HG02885 (cell line): ENCODE measurements around the gene CFAP298.
"Not testable (repeated sequence)": the region's sequence is repeated elsewhere in the genome, so short reads cannot be mapped to it uniquely, and the experiment has no call there.

Experiments
- ATAC-seq: cut with Tn5 transposase; IDR thresholded peaks from one replicate; pipeline ENCODE4 v1.9.1; 2021; ENCODE audit warnings: mild to moderate bottlenecking; ENCODE audit not compliant: unreplicated experiment, poor library complexity

The CFAP298 gene

DNA sequence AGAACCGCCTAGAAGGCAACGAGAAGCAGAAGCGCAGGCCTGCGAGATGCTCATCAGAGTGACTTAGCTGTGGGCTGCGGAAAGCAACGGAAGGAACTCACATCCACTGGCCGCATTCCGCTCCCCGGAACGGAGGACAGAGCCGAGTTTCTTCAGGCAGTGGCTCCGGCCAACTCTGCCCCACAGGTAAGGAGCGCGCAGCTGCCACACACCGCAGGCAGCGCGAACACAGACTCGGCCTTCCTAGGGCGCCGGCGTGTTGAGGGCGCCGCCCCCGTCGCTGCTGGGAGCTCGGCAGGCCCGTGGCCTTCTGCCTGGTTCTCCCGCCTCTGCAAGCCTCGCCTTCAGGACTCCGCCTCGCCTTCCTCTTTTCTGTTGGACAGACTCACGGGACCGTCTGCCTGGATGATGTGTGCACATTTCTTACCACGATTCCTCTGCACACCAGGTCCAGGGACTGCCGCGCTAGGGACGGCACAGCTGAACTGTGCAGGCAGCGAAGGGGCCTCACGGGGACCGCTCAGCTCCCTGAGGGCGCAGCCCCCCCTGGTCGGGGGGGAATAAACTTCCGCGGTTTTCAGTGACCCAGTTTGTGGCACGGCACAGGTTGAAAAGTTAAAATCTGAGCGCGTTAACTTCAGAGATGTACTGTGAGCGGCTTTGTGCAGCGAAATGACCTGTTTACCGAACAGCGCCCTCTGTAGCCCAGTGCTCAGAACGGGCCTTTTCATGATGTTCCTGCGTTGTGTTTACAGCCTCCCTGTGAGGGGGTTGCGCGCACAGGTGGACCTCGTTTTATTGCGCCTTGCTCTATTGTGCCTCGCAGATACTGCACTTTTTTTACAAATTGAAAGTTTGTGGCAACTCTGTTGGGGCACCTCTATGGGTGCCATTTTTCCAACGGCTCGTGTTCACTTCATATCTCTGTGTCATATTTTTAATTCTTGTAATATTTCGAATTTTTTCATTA lies 42.6 kb downstream of the CFAP298 start:
- ATAC-seq, result peak; percentile 86

DNA sequence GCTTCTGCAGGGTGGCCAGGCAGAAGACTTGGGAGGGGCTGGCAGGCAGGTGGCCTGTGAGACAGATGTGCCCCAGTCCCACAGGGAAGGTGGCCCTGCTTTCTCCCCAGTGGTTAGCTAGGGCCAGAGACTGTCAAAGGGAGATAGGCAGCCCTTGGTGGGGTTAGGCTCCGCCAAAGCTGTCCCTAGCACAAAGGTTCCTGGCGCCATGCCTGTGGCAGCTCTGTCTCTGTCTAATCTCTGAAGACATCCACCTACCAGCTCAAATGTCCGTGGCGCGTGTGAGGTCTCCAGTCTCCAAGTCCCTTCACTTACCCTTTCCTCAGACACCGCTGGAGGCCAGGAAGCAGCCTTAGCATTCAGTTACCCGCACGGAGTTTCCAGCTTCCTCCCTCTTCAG lies 44.6 kb downstream of the CFAP298 start:
- ATAC-seq, result no peak

- ATAC-seq, result no peak
Observed at GRCh38 chr21:32566741-32567389, 45.3 kb downstream of the CFAP298 start.

GRCh38 chr21:32565856-32566465 lies 46.2 kb downstream of the CFAP298 start:
- no peak for ATAC-seq

- ATAC-seq, result no peak
Observed at GRCh38 chr21:32562915-32563314, 49.3 kb downstream of the CFAP298 start.

GRCh38 chr21:32562426-32562825 lies 49.8 kb downstream of the CFAP298 start:
- ATAC-seq, result no peak

GRCh38 chr21:32561476-32561875 lies 50.7 kb downstream of the CFAP298 start:
- ATAC-seq, result not testable (repeated sequence)

GRCh38 chr21:32560896-32561295 lies 51.3 kb downstream of the CFAP298 start:
- no peak for ATAC-seq

DNA sequence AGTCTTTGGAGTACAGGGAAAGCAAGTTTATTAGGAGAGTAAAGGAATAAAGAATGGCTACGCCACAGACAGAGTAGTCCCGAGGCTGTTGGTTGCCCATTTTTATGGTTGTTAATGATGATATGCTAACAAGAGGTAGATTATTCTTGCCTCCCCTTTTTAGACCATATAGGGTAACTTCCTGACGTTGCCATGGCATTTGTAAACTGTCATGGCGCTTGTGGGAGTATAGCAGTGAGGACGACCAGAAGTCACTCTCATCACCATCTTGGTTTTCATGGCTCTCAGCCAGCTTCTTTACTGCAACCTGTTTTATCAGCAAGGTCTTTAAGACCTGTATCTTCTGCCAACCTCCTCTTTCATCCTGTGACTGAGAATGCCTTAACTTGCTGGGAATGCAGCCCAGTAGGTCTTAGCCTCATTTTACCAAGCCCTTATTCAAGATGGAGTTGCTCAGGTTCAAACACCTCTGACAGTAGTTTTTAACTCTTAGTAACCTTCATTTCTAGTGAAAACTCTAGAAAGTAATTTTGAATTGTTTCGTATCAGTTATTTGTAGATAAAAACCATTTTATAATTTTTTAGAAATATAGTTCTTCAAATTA lies 53.1 kb downstream of the CFAP298 start:
- ATAC-seq, result no peak

DNA sequence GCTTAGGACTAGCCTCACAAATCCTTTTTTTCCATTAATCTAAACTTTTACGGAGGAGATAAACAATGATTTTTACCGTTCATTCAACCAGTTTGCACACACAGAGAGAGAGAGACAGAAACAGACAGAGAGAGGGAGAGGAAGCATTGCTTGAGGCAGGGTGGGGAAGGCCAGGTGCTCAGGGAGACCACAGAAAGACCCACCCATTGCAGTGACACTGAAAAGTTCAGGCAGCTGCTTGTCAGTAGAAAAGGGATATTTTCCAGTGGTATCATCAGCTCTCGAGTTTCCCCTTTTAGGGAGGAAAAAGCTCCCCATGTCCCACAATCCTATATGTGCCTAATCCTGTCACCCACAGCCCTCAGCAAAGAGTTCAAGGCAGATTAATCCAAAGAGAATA lies 54.1 kb downstream of the CFAP298 start:
- ATAC-seq, result no peak

DNA sequence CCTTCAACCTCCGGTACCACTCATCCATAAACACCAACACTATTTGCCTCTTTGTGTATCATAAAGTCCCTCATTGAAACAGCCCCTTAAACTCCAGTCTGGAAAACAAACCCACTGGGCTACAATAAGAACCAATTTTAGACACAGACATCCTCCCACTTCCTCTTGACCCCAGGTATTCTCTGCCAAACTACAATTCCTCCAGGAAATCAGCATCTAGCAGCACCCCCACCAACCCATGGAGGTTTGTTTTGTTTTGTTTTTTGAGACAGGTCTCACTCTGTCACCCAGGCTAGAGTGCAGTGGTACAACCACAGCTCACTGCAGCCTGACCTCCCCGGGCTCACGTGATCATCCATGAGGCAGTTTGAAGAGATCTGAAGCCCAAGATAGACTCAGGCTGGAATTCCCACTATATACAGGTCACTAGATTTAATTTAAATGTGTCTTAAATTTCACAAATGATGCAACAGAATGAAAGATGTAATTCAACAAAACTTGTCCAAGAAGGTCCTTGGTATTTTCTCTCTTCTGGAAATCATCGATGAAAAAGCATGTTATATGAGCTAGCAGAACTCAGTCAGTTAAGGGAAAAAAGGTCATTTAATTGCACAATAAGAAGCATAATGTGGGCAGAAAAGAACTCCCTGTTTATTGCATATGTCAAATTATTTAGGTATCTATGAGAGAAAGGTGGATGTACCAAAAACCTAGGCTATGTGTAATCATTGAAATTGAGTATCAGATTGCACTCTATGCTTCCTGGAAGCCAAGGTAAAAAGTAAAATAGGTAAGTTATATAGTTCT lies 57.1 kb downstream of the CFAP298 start:
- ATAC-seq, result no peak

GRCh38 chr21:32549886-32550285 lies 62.3 kb downstream of the CFAP298 start:
- ATAC-seq, result no peak

GRCh38 chr21:32549440-32549839 lies 62.7 kb downstream of the CFAP298 start:
- no peak for ATAC-seq
